H1 (cell line): Measurements from ENCODE around the gene ZFAND5.

Source experiments
- EZH2 ChIP-seq: fragments of 200-600 bp; sonication (generic); IDR thresholded peaks from 2 replicates; pipeline ENCODE4 v1.7.1; 2012; ENCODE audit warnings: low read depth, mild to moderate bottlenecking, moderate library complexity, low read length, inconsistent platforms; ENCODE audit not compliant: severe bottlenecking
- TF ChIP-seq, protein P1 (sequence below), 3 experiments: IDR thresholded peaks; 1 replicate in 2 of 3; 2 replicates in 1 of 3; pipeline versions ENCODE4 v1.5.1 to v1.6.1; 2011; ENCODE audit warnings: low read length in 3 of 3, mild to moderate bottlenecking in 3 of 3, inconsistent platforms in 2 of 3, low read depth in 1 of 3, moderate library complexity in 1 of 3; ENCODE audit not compliant: insufficient read depth in 1 of 3; ENCODE audit errors: control extremely low read depth in 1 of 3

GRCh38 chr9:72382405-72382804, 17.4 kb upstream of the ZFAND5 start:
- TF ChIP-seq, protein P1, sequence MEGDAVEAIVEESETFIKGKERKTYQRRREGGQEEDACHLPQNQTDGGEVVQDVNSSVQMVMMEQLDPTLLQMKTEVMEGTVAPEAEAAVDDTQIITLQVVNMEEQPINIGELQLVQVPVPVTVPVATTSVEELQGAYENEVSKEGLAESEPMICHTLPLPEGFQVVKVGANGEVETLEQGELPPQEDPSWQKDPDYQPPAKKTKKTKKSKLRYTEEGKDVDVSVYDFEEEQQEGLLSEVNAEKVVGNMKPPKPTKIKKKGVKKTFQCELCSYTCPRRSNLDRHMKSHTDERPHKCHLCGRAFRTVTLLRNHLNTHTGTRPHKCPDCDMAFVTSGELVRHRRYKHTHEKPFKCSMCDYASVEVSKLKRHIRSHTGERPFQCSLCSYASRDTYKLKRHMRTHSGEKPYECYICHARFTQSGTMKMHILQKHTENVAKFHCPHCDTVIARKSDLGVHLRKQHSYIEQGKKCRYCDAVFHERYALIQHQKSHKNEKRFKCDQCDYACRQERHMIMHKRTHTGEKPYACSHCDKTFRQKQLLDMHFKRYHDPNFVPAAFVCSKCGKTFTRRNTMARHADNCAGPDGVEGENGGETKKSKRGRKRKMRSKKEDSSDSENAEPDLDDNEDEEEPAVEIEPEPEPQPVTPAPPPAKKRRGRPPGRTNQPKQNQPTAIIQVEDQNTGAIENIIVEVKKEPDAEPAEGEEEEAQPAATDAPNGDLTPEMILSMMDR (IDR thresholded peaks at IDR 0.05; ENCODE audit: control extremely low read depth in 1 of 3, insufficient read depth in 1 of 3, low read depth in 1 of 3, low read length in 3 of 3) = no peak
- TF ChIP-seq EZH2 = no peak
